AG04450 (cell line): Measurements from ENCODE around the gene RUBCNL. TPM values are rescaled to one million over a fixed set of nuclear protein-coding genes. Genes with fewer than 3 reads are reported as not detected.

ENCODE experiments used
- CTCF ChIA-PET: fragments of 300-600, 350-600 bp; formaldehyde crosslinking; extraction: SDS; loops from one replicate; lab custom pipeline; 2022; ENCODE audit warnings: antibody characterized with exemption, inconsistent platforms; lab: Charles Lee
- POLR2A ChIA-PET: fragments of 350-600 bp; formaldehyde crosslinking; extraction: SDS; loops from one replicate; lab custom pipeline; 2021; ENCODE audit warnings: antibody characterized with exemption, inconsistent platforms; lab: Yijun Ruan, JAX
- DNase-seq: peaks from one replicate; pipeline ENCODE4 v3.0.0-alpha.2; 2011; ENCODE audit warnings: low read depth, low spot score
- H3K27ac ChIP-seq: one replicate; pipeline ENCODE4 v1.5.1; 2012; ENCODE audit warnings: low read depth, low read length, control low read depth
- H3K27me3 ChIP-seq: one replicate; pipeline ENCODE4 v1.6.0; 2012; ENCODE audit warnings: low read length; ENCODE audit not compliant: control insufficient read depth, insufficient read depth
- H3K4me3 ChIP-seq: 2 replicates; pipeline ENCODE4 v1.5.1; 2011; ENCODE audit warnings: mild to moderate bottlenecking, low read depth, low read length, control low read depth
- H3K9me3 ChIP-seq: 2 replicates; pipeline ENCODE4 v1.5.1; 2012; ENCODE audit warnings: low read length; ENCODE audit not compliant: control insufficient read depth, insufficient read depth
- CTCF ChIP-seq: IDR thresholded peaks from 2 replicates; pipeline ENCODE4 v1.5.1; 2011; ENCODE audit warnings: low read depth, low read length, control low read depth, inconsistent platforms
- polyA plus RNA-seq: library from polyadenylated mRNA; depleted of rRNA; stranded (reverse); fragments of >200 nt; gene quantifications from 2 replicates; pipeline ENCODE4 v1.2.3, GENCODE V29; 2011

The RUBCNL gene
- polyA plus RNA-seq, 1 experiment: not detected

DNA sequence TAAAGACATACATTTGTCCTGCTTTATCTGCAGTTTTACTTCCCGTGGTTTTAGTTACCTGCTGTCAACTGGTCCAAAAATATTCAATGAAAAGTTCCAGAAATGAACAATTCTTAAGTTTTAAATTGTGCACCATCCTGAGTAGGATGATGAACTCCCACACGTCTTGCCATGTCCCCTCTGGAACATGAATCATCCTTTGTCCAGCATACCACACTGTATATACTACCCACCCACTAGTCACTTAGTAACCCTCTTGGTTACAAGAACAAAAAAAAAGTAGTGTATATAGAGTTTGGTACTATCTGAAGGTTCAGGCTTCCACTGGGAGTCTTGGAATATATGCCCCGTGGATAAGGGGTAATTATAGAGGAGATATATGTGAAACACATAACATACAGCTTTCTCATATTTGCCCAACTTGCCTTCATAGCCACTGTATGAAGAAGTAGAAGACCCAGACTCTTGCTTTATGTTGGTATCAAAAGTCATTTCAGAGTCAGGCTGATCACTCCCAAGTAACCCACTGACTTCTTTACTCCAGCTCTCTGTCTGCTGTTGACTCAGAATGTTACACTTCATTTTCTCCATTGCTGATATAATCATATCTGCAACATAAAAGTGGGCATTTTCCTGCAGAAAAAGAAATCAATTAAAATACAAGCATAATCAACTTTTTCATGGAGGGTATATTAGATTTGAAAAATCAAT lies 19.3 kb downstream of the RUBCNL start:
- POLR2A ChIA-PET: no interaction called here
- CTCF ChIA-PET: interaction anchor here (1.0 kb wide), 1 partner anchor 46 kb away, joined by 4 read pairs; no protein-coding TSS in a partner anchor
- Histone ChIP-seq H3K4me3 (no peak overlapping the region), H3K9me3 (no peaks in the 10 kb centered on the region), H3K27ac (no peak overlapping the region), H3K27me3 (peaks cover 5% of the 10 kb centered on the region)
- no peak for TF ChIP-seq CTCF
- no peak for DNase-seq

DNA sequence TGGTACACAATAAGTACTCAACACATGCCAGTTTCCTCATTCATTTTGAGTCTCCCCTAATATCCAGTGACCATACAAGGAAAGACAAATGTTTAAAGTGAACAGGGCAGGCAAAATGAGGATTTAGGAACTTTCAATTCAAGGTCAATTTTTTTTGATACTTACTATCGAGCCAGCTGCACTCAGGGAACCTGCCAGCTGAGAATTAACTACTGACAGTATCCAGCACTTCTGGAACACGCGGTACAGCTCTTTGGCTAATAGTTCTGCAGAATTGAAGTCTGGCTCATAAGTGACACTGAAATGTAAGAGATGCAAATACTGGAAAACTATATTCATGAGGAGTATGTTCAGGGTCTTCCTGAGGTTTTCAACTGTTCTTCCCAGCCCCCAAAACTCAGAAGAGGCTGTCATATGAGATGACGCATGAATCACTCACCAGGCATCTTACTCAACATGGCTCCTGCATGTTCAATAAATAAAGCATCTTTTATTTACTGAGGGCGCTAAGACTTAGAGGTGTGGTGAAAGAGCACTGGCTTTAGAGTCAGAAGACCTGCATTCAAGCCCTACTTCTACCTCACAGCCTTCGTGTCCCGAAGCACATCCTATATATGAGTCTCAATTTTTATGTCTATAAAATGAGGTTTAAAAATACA lies 25.6 kb downstream of the RUBCNL start:
- H3K27ac ChIP-seq: no peak overlapping the region
- H3K4me3 ChIP-seq: no peak overlapping the region
- POLR2A ChIA-PET: no interaction called here
- no peak for DNase-seq
- TF ChIP-seq CTCF: no peak
- no peaks in the 10 kb centered on the region for H3K9me3 ChIP-seq
- CTCF ChIA-PET: no interaction called here
- no peaks in the 10 kb centered on the region for H3K27me3 ChIP-seq

DNA sequence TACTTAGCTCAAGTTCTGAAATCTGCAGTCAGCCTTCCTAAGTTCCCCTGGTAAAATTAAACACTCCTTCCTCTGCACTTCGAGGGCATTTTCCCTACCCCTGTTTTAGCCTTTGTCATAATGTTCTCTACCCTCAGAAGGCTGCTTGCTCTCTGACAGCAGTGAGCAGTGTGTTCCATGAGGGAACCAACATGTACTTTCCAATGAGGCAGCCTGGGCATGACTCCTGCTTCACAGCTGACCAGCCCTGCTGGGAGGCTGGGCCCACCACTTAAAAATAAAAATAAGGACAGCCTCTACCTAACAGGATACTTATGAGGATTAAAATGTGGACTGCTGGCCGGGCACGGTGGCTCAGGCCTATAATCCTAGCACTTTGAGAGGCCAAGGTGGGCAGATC lies 26.4 kb downstream of the RUBCNL start:
- ChIA-PET CTCF (no interaction called here), POLR2A (interaction anchor here (1.7 kb wide), 1 partner anchor 9 kb away, joined by 4 read pairs; no protein-coding TSS in a partner anchor)
- Histone ChIP-seq H3K27ac (no peak overlapping the region), H3K27me3 (no peaks in the 10 kb centered on the region), H3K9me3 (no peaks in the 10 kb centered on the region), H3K4me3 (no peak overlapping the region)
- no peak for DNase-seq
- TF ChIP-seq CTCF: no peak

GRCh38 chr13:46359714-46360113 lies 27.3 kb downstream of the RUBCNL start:
- TF ChIP-seq CTCF: no peak
- no peak for DNase-seq
- ChIA-PET CTCF (no interaction called here), POLR2A (interaction anchor here (1.7 kb wide), 1 partner anchor 10 kb away, joined by 4 read pairs; no protein-coding TSS in a partner anchor)
- Histone ChIP-seq H3K27me3 (no peaks in the 10 kb centered on the region), H3K9me3 (no peaks in the 10 kb centered on the region), H3K4me3 (no peak overlapping the region), H3K27ac (no peak overlapping the region)
